Putamen (tissue), 1 donor: ENCODE results near the gene AMBRA1.

Experiments
- DNase-seq: peaks from one replicate; pipeline ENCODE4 v3.0.0-alpha.2; 2016; ENCODE audit warnings: low spot score

The AMBRA1 gene

GRCh38 chr11:46346886-46347636 lies 246.8 kb downstream of the AMBRA1 start, which contains the start of gene DGKZ:
TSS of gene DGKZ (plus strand) at chr11:46347463. CDS start at chr11:46347660, 197 bp downstream.
- DNase-seq = peak; percentile 84
